ENCODE results near the gene C11orf54.

GRCh38 chr11:93804879-93805278, 63.4 kb downstream of the C11orf54 start:
- TF ChIP-seq CTCF (IDR thresholded peaks at IDR 0.05) (no peak), POLR2A (IDR thresholded peaks at IDR 0.05) (no peak)

Data from adrenal gland (tissue), 5 donors.